ENCODE results near the gene SMOC2. TPM values are rescaled to one million over a fixed set of nuclear protein-coding genes. Genes with fewer than 3 reads are reported as not detected.

SMOC2 gene
- total and polyA plus RNA-seq, 4 donors: 1.3 to 6.4 (median 4.6) TPM

- Histone ChIP-seq H3K4me3 (no peak overlapping the region), H3K36me3 (ENCODE audit: control insufficient read depth in 4 of 4, insufficient read depth in 4 of 4, low read length in 4 of 4) (no peaks in the 10 kb centered on the region), H3K9me3 (ENCODE audit: control insufficient read depth in 4 of 4, insufficient read depth in 3 of 4, low read length in 3 of 4) (peaks cover 0 to 14% (median 2%) of the 10 kb centered on the region in 4 donors), H3K4me1 (ENCODE audit: control insufficient read depth in 5 of 5, insufficient read depth in 5 of 5, low read length in 5 of 5) (no peaks in the 10 kb centered on the region), H3K27me3 (ENCODE audit: control insufficient read depth in 3 of 3, insufficient read depth in 3 of 3, low read length in 2 of 3) (peaks cover 0 to 20% (median 0%) of the 10 kb centered on the region in 3 donors), H3K27ac (ENCODE audit: low read depth in 1 of 2, low read length in 1 of 2) (no peak overlapping the region), H3K9ac (ENCODE audit: insufficient read depth in 1 of 2, low read length in 2 of 2) (no peak overlapping the region)
- 89 to 93% methylated on average over 7 of the region's 7 CpGs for WGBS, 2 donors
- DNase-seq (no peak), ATAC-seq (ENCODE audit: insufficient read depth, low FRiP score) (no peak)
- no peak for TF ChIP-seq CTCF (IDR thresholded peaks at IDR 0.05; ENCODE audit: control extremely low read depth, extremely low read depth)
Measured at GRCh38 chr6:168716581-168716980, 275.6 kb downstream of the SMOC2 start.

DNA sequence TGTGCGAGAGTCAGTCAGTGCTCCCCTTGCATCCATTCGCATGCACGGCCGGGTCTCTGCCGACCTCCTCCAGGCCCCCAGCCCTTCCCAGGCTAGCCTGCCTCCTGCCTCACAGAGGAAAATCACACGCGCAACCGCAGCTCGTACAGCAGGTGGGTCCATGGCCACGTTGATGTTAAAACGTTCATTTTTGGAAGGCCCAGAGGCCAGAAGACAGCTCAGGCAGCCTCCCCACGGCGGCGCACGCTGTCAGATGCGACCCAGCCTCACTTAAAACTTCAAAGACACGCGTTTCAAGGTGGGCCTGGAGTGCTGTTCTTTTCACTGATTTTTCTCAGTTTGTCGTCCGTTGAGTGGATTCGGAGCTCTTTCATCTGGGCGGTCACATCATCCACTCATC, 276.5 kb downstream of the SMOC2 start:
- DNase-seq: no peak
- no peak overlapping the region for H3K9ac ChIP-seq (ENCODE audit: insufficient read depth in 1 of 2, low read length in 2 of 2)
- H3K4me3 ChIP-seq: no peak overlapping the region
- ATAC-seq (ENCODE audit: insufficient read depth, low FRiP score): no peak
- TF ChIP-seq CTCF (IDR thresholded peaks at IDR 0.05; ENCODE audit: control extremely low read depth, extremely low read depth): no peak
- H3K4me1 ChIP-seq (ENCODE audit: control insufficient read depth in 5 of 5, insufficient read depth in 5 of 5, low read length in 5 of 5): no peaks in the 10 kb centered on the region
- H3K27me3 ChIP-seq (ENCODE audit: control insufficient read depth in 3 of 3, insufficient read depth in 3 of 3, low read length in 2 of 3): peaks cover 0 to 29% (median 0%) of the 10 kb centered on the region in 3 donors
- WGBS, 2 donors: 77 to 86% methylated on average over 20 to 22 of the region's 22 CpGs
- no peaks in the 10 kb centered on the region for H3K36me3 ChIP-seq (ENCODE audit: control insufficient read depth in 4 of 4, insufficient read depth in 4 of 4, low read length in 4 of 4)
- peaks cover 0 to 15% (median 2%) of the 10 kb centered on the region in 4 donors for H3K9me3 ChIP-seq (ENCODE audit: control insufficient read depth in 4 of 4, insufficient read depth in 3 of 4, low read length in 3 of 4)
- H3K27ac ChIP-seq (ENCODE audit: low read depth in 1 of 2, low read length in 1 of 2): no peak overlapping the region

Other genes starting within 250 kb of the SMOC2 start
- 1 to 10 TPM; 2.4 to 2.6 TPM for gene DACT2, start 121.4 kb upstream of the SMOC2 start, total RNA-seq
- gene DACT2, start 121.4 kb upstream of the SMOC2 start, polyA plus RNA-seq: 1 to 10 TPM in 1 of 2 donors, under 1 TPM in 1; 0.30 to 1.0 TPM

Data from lung (tissue), 12 donors.